ENCODE results near the gene PPM1D.

The PPM1D gene

GRCh38 chr17:60640503-60640902 lies 40.5 kb downstream of the PPM1D start:
- H3K9ac ChIP-seq = no peak overlapping the region
- TF ChIP-seq Cebpa-rat (IDR thresholded peaks at IDR 0.05) = no peak
- H4K20me1 ChIP-seq = peaks cover 86% of the 10 kb centered on the region
- no peaks in the 10 kb centered on the region for H3K4me1 ChIP-seq
- no peak overlapping the region for H3K4me3 ChIP-seq
- no peaks in the 10 kb centered on the region for H3K27me3 ChIP-seq
- peaks cover 72% of the 10 kb centered on the region for H3K36me3 ChIP-seq
- H3K9me3 ChIP-seq = no peaks in the 10 kb centered on the region
- H3K27ac ChIP-seq = no peak overlapping the region
- H3K4me2 ChIP-seq = no peak overlapping the region

GRCh38 chr17:60641126-60641525 lies 41.1 kb downstream of the PPM1D start:
- H3K4me1 ChIP-seq = no peaks in the 10 kb centered on the region
- H3K27ac ChIP-seq = no peak overlapping the region
- H4K20me1 ChIP-seq = peaks cover 85% of the 10 kb centered on the region
- TF ChIP-seq Cebpa-rat (IDR thresholded peaks at IDR 0.05) = no peak
- no peaks in the 10 kb centered on the region for H3K27me3 ChIP-seq
- no peak overlapping the region for H3K4me3 ChIP-seq
- no peak overlapping the region for H3K4me2 ChIP-seq
- H3K36me3 ChIP-seq = peaks cover 72% of the 10 kb centered on the region
- no peak overlapping the region for H3K9ac ChIP-seq
- H3K9me3 ChIP-seq = no peaks in the 10 kb centered on the region

GRCh38 chr17:60641810-60642220 lies 41.8 kb downstream of the PPM1D start:
- no peak overlapping the region for H3K4me2 ChIP-seq
- H3K27ac ChIP-seq = no peak overlapping the region
- no peak overlapping the region for H3K4me3 ChIP-seq
- peaks cover 85% of the 10 kb centered on the region for H4K20me1 ChIP-seq
- peaks cover 65% of the 10 kb centered on the region for H3K36me3 ChIP-seq
- no peaks in the 10 kb centered on the region for H3K27me3 ChIP-seq
- H3K4me1 ChIP-seq = no peaks in the 10 kb centered on the region
- H3K9me3 ChIP-seq = no peaks in the 10 kb centered on the region
- H3K9ac ChIP-seq = no peak overlapping the region
- TF ChIP-seq Cebpa-rat (IDR thresholded peaks at IDR 0.05) = no peak

- Histone ChIP-seq H3K4me3 (no peak overlapping the region), H3K27me3 (no peaks in the 10 kb centered on the region), H3K4me1 (no peaks in the 10 kb centered on the region), H3K9me3 (no peaks in the 10 kb centered on the region), H3K4me2 (no peak overlapping the region), H3K27ac (no peak overlapping the region), H3K36me3 (peaks cover 67% of the 10 kb centered on the region), H4K20me1 (peaks cover 66% of the 10 kb centered on the region), H3K9ac (no peak overlapping the region)
- TF ChIP-seq Cebpa-rat (IDR thresholded peaks at IDR 0.05) = no peak
These were observed 46.0 kb downstream of the PPM1D start for GRCh38 chr17:60645918-60646523.

- H3K36me3 ChIP-seq = peaks cover 71% of the 10 kb centered on the region
- TF ChIP-seq Cebpa-rat (IDR thresholded peaks at IDR 0.05) = no peak
- H3K4me1 ChIP-seq = no peaks in the 10 kb centered on the region
- no peak overlapping the region for H3K27ac ChIP-seq
- H3K4me2 ChIP-seq = no peak overlapping the region
- no peak overlapping the region for H3K4me3 ChIP-seq
- no peaks in the 10 kb centered on the region for H3K27me3 ChIP-seq
- peaks cover 66% of the 10 kb centered on the region for H4K20me1 ChIP-seq
- H3K9me3 ChIP-seq = no peaks in the 10 kb centered on the region
- H3K9ac ChIP-seq = no peak overlapping the region
These were observed 46.7 kb downstream of the PPM1D start for GRCh38 chr17:60646701-60647100.

- no peak for TF ChIP-seq Cebpa-rat (IDR thresholded peaks at IDR 0.05)
- Histone ChIP-seq H3K27me3 (no peaks in the 10 kb centered on the region), H3K4me1 (peaks cover 9% of the 10 kb centered on the region), H3K36me3 (peaks cover 70% of the 10 kb centered on the region), H4K20me1 (peaks cover 66% of the 10 kb centered on the region), H3K4me3 (no peak overlapping the region), H3K4me2 (no peak overlapping the region), H3K9me3 (no peaks in the 10 kb centered on the region), H3K9ac (no peak overlapping the region), H3K27ac (no peak overlapping the region)
These were observed 47.7 kb downstream of the PPM1D start for GRCh38 chr17:60647705-60648104.

GRCh38 chr17:60652454-60653247 lies 52.7 kb downstream of the PPM1D start:
- no peak overlapping the region for H3K4me3 ChIP-seq
- peaks cover 71% of the 10 kb centered on the region for H4K20me1 ChIP-seq
- peak overlapping the region; percentile 17 for H3K4me2 ChIP-seq

GRCh38 chr17:60653569-60653968 lies 53.6 kb downstream of the PPM1D start:
- H3K36me3 ChIP-seq = peaks cover 71% of the 10 kb centered on the region
- no peak for TF ChIP-seq Cebpa-rat (IDR thresholded peaks at IDR 0.05)
- H3K9me3 ChIP-seq = no peaks in the 10 kb centered on the region
- H3K4me3 ChIP-seq = no peak overlapping the region
- no peak overlapping the region for H3K4me2 ChIP-seq
- peaks cover 71% of the 10 kb centered on the region for H4K20me1 ChIP-seq
- H3K27me3 ChIP-seq = no peaks in the 10 kb centered on the region
- no peak overlapping the region for H3K9ac ChIP-seq
- no peak overlapping the region for H3K27ac ChIP-seq
- H3K4me1 ChIP-seq = peaks cover 16% of the 10 kb centered on the region

More at GRCh38 chr17:60652454-60653247, 52.7 kb downstream of the PPM1D start:
- Histone ChIP-seq H3K27me3 (no peaks in the 10 kb centered on the region), H3K9ac (no peak overlapping the region), H3K36me3 (peaks cover 71% of the 10 kb centered on the region), H3K9me3 (no peaks in the 10 kb centered on the region), H3K4me1 (peaks cover 16% of the 10 kb centered on the region), H3K27ac (no peak overlapping the region)
- TF ChIP-seq Cebpa-rat (IDR thresholded peaks at IDR 0.05) = no peak

- no peak overlapping the region for H3K4me3 ChIP-seq
- H3K36me3 ChIP-seq = peaks cover 59% of the 10 kb centered on the region
- H3K9me3 ChIP-seq = no peaks in the 10 kb centered on the region
- TF ChIP-seq Cebpa-rat (IDR thresholded peaks at IDR 0.05) = no peak
- no peak overlapping the region for H3K27ac ChIP-seq
- peaks cover 51% of the 10 kb centered on the region for H4K20me1 ChIP-seq
- H3K4me2 ChIP-seq = no peak overlapping the region
- no peaks in the 10 kb centered on the region for H3K27me3 ChIP-seq
- H3K9ac ChIP-seq = no peak overlapping the region
- peaks cover 16% of the 10 kb centered on the region for H3K4me1 ChIP-seq
These were observed 56.5 kb downstream of the PPM1D start for GRCh38 chr17:60656499-60656898.

GRCh38 chr17:60659156-60659555 lies 59.2 kb downstream of the PPM1D start:
- Histone ChIP-seq H3K9me3 (no peaks in the 10 kb centered on the region), H3K27ac (no peak overlapping the region), H3K4me2 (no peak overlapping the region), H3K27me3 (no peaks in the 10 kb centered on the region), H3K36me3 (peaks cover 73% of the 10 kb centered on the region), H3K9ac (no peak overlapping the region), H3K4me3 (no peak overlapping the region), H4K20me1 (peaks cover 44% of the 10 kb centered on the region), H3K4me1 (no peaks in the 10 kb centered on the region)
- TF ChIP-seq Cebpa-rat (IDR thresholded peaks at IDR 0.05) = no peak

Measured in BLaER1 (cell line).